Epithelial cell of esophagus (primary cell): ENCODE data around the gene GATA5.

ENCODE experiments used
- DNase-seq: peaks from one replicate; pipeline ENCODE4 v3.0.0; 2010; ENCODE audit warnings: low read depth
- H3K4me3 ChIP-seq: 2 replicates; pipeline ENCODE4 v1.5.1; 2011; ENCODE audit warnings: mild to moderate bottlenecking, low read length, control low read depth
- CTCF ChIP-seq: IDR thresholded peaks from 2 replicates; pipeline ENCODE4 v1.5.1; 2011; ENCODE audit warnings: low read depth, mild to moderate bottlenecking, low read length, control low read depth, inconsistent platforms; ENCODE audit not compliant: insufficient read depth; ENCODE audit errors: missing control alignments

Gene GATA5

GRCh38 chr20:62518911-62519310, 43.1 kb upstream of the GATA5 start:
- H3K4me3 ChIP-seq, result no peak overlapping the region
- DNase-seq, result no peak
- TF ChIP-seq CTCF, result no peak

GRCh38 chr20:62517901-62518610, 42.3 kb upstream of the GATA5 start:
- H3K4me3 ChIP-seq, result no peak overlapping the region
- DNase-seq, result no peak
- TF ChIP-seq CTCF, result no peak

GRCh38 chr20:62517168-62517567, 41.4 kb upstream of the GATA5 start:
- TF ChIP-seq CTCF, result no peak
- DNase-seq, result no peak
- H3K4me3 ChIP-seq, result no peak overlapping the region

GRCh38 chr20:62516338-62516737, 40.5 kb upstream of the GATA5 start:
- no peak overlapping the region for H3K4me3 ChIP-seq
- DNase-seq, result peak; percentile 7
- peak; percentile 34 for TF ChIP-seq CTCF

GRCh38 chr20:62515826-62516225, 40.0 kb upstream of the GATA5 start:
- DNase-seq, result no peak
- H3K4me3 ChIP-seq, result no peak overlapping the region
- no peak for TF ChIP-seq CTCF

- TF ChIP-seq CTCF, result no peak
- DNase-seq, result no peak
- H3K4me3 ChIP-seq, result no peak overlapping the region
These were observed 39.5 kb upstream of the GATA5 start for GRCh38 chr20:62515280-62515679.

- DNase-seq, result no peak
- TF ChIP-seq CTCF, result no peak
- no peak overlapping the region for H3K4me3 ChIP-seq
These were observed 38.2 kb upstream of the GATA5 start for GRCh38 chr20:62513991-62514390.
